ENCODE measurements around the gene OLFML2B.

Gene OLFML2B

DNA sequence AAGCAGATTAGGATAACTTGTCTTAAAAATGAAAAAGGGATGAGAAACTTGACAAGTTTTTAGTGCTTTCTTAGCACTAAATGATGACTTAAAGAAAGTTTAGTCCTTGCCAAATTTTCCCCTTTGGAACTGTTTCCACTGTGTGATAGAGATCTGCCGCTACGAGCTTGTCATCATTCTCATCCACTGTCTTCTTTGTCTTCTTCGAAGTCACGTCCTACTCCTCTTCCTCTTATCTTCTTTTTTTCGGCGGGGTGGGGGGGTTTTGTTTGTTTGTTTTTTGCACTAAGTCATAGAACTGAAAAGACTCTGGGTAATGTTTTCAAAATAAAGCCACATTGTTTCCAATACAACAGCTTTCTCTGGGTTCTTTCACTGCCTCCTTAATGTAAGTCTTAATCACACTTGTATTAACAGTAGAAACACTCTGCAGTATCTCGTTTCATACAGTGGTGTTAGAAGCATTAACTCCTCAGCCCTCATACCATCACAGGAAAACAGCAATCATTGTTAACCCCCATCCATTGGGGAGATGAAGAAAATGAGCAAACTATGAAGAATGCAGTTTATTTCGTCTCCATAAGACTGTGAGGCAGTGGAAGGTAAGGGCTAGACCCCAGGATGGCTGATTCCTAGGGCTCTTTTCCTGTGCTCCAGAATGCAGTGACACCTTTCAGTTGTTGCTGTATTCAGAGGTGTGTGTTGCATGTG, 81.8 kb downstream of the OLFML2B start:
- Histone ChIP-seq H3K27ac (ENCODE audit: insufficient read depth, low read depth, low read length, poor library complexity, severe bottlenecking) (no peak overlapping the region), H3K4me1 (ENCODE audit: control insufficient read depth, insufficient read depth, low read length) (peaks cover 7% of the 10 kb centered on the region), H3K27me3 (ENCODE audit: control insufficient read depth, insufficient read depth, low read length, poor library complexity, severe bottlenecking) (no peaks in the 10 kb centered on the region), H3K9me3 (ENCODE audit: control insufficient read depth, low read length) (no peaks in the 10 kb centered on the region), H3K4me3 (ENCODE audit: insufficient read depth, low read depth, low read length) (no peak overlapping the region), H3K36me3 (ENCODE audit: control insufficient read depth, insufficient read depth, low read length) (no peaks in the 10 kb centered on the region)
- WGBS, 2 experiments = 85% methylated on average over 4 to 6 of the region's 8 CpGs

DNA sequence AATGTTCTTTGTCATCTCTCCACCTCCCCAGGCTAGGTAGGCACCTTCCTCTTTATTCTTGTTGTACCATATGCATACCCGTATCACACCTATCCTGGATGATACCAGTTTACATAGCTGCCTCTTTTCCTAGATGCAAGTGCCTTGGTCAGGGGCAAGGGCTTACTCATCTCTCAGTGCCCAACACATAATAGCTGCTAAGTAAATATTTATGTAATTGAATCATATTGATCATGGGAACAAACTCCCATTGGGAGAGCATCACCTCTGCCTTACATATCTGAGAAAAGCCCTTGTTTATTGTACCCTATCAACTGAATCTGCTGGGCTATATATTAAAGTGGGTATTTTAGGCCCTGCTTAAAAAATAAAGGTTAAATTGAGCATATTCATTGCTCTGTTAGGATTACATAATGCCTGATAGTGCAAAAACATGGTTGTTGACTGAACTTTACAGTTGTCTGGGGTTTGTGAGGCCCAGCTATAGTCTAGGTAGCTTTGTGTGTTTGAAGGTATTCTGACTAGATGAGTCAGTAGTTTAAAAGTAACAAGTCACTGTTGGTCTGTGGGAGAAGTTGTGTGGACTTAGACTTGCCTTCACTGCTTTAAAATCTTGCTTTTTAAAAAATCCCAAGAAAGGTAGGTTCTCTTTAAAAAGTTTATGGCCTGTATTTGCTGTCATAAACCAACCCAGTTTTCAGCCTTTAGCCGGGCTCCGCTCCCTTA, 82.6 kb downstream of the OLFML2B start:
- H3K4me1 ChIP-seq (ENCODE audit: control insufficient read depth, insufficient read depth, low read length) = peaks cover 4% of the 10 kb centered on the region
- no peak overlapping the region for H3K27ac ChIP-seq (ENCODE audit: insufficient read depth, low read depth, low read length, poor library complexity, severe bottlenecking)
- no peaks in the 10 kb centered on the region for H3K36me3 ChIP-seq (ENCODE audit: control insufficient read depth, insufficient read depth, low read length)
- H3K4me3 ChIP-seq (ENCODE audit: insufficient read depth, low read depth, low read length) = no peak overlapping the region
- 76 to 87% methylated on average over 3 of the region's 3 CpGs for WGBS, 2 experiments
- H3K9me3 ChIP-seq (ENCODE audit: control insufficient read depth, low read length) = no peaks in the 10 kb centered on the region
- H3K27me3 ChIP-seq (ENCODE audit: control insufficient read depth, insufficient read depth, low read length, poor library complexity, severe bottlenecking) = no peaks in the 10 kb centered on the region

DNA sequence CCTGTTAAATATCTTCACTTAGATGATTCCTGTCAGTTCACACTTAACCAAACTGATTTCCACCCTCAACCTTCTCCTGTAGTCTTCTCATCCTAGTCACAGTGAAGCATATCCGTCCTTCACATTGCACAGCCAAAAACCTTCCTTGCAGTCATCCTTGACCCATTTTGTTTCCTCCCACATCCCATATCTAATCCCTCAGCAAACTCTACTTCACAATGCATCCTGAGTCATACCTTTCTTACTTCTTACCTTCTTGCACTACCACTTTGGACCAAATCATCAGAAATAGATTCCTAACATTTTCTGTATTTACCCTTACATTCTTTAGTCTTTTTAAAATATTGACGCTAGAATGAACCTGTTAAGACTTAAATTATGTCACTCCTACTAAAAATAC, 86.9 kb downstream of the OLFML2B start:
- H3K4me1 ChIP-seq (ENCODE audit: control insufficient read depth, insufficient read depth, low read length) = no peaks in the 10 kb centered on the region
- no peak overlapping the region for H3K4me3 ChIP-seq (ENCODE audit: insufficient read depth, low read depth, low read length)
- 93 to 96% methylated on average over 2 of the region's 2 CpGs for WGBS, 2 experiments
- no peak overlapping the region for H3K27ac ChIP-seq (ENCODE audit: insufficient read depth, low read depth, low read length, poor library complexity, severe bottlenecking)
- no peaks in the 10 kb centered on the region for H3K36me3 ChIP-seq (ENCODE audit: control insufficient read depth, insufficient read depth, low read length)
- H3K9me3 ChIP-seq (ENCODE audit: control insufficient read depth, low read length) = no peaks in the 10 kb centered on the region
- H3K27me3 ChIP-seq (ENCODE audit: control insufficient read depth, insufficient read depth, low read length, poor library complexity, severe bottlenecking) = no peaks in the 10 kb centered on the region

GRCh38 chr1:161935264-161935663, 88.4 kb downstream of the OLFML2B start:
- no peak overlapping the region for H3K27ac ChIP-seq (ENCODE audit: insufficient read depth, low read depth, low read length, poor library complexity, severe bottlenecking)
- 100% methylated on average over 1 of the region's 1 CpG; no CpG with 5 or more reads in 1 of the 2 experiments for WGBS, 2 experiments
- no peaks in the 10 kb centered on the region for H3K27me3 ChIP-seq (ENCODE audit: control insufficient read depth, insufficient read depth, low read length, poor library complexity, severe bottlenecking)
- H3K36me3 ChIP-seq (ENCODE audit: control insufficient read depth, insufficient read depth, low read length) = no peaks in the 10 kb centered on the region
- no peak overlapping the region for H3K4me3 ChIP-seq (ENCODE audit: insufficient read depth, low read depth, low read length)
- no peaks in the 10 kb centered on the region for H3K4me1 ChIP-seq (ENCODE audit: control insufficient read depth, insufficient read depth, low read length)
- H3K9me3 ChIP-seq (ENCODE audit: control insufficient read depth, low read length) = no peaks in the 10 kb centered on the region

DNA sequence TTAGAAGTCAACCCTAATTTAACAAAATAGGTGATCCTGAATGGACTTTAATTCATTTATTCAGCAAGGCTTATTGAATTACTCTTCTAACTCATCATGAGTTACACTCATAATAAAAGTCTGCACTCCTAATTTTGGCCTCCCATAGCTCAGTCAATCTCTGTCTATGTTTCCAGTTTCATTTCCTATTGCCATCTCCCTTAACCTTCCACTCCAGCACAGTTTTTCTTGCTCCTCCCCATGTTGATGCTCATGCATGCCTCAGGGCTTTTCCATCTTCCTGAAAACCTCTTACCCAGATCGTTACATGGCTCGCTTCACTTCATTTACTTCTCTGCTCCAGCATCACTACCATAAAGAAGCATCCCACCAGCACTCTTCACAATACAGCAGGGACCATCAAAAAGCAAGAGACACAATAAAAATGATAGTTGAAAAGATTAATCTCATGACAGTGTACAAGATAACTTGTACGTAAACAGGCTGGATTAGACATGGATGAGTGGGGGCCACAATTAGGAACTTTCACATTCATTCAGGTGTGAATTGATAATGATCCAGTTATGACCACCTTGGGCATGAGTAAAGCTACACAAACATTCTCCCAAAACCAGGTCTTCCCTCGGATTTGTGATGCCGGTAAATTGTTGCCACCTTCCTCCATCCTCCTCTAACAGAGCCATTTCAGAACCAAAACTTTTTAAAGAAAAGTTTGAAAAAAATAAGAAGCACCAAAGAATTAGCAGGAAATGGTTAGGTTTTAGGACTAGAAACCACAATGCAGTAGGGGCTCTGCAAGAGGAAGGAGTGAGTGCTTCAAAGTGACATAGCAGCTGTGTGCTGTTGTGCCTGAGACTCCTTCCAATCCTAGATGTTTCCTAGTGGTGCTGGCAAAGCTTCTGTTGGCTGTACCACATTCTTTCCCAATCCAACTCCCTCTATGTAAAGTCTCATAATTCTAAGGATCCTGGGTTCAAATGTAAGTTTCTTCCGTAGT, 89.8 kb downstream of the OLFML2B start:
- Histone ChIP-seq H3K4me1 (ENCODE audit: control insufficient read depth, insufficient read depth, low read length) (no peaks in the 10 kb centered on the region), H3K27me3 (ENCODE audit: control insufficient read depth, insufficient read depth, low read length, poor library complexity, severe bottlenecking) (no peaks in the 10 kb centered on the region), H3K4me3 (ENCODE audit: insufficient read depth, low read depth, low read length) (no peak overlapping the region), H3K9me3 (ENCODE audit: control insufficient read depth, low read length) (no peaks in the 10 kb centered on the region), H3K36me3 (ENCODE audit: control insufficient read depth, insufficient read depth, low read length) (no peaks in the 10 kb centered on the region), H3K27ac (ENCODE audit: insufficient read depth, low read depth, low read length, poor library complexity, severe bottlenecking) (no peak overlapping the region)
- 78 to 89% methylated on average over 5 to 6 of the region's 6 CpGs for WGBS, 2 experiments
